ENCODE data around the gene DNAH17. TPM values are rescaled to one million over a fixed set of nuclear protein-coding genes. Genes with fewer than 3 reads are reported as not detected.

DNAH17 gene
- polyA plus RNA-seq, 3 donors = 0.01 to 0.51 (median 0.11) TPM

DNA sequence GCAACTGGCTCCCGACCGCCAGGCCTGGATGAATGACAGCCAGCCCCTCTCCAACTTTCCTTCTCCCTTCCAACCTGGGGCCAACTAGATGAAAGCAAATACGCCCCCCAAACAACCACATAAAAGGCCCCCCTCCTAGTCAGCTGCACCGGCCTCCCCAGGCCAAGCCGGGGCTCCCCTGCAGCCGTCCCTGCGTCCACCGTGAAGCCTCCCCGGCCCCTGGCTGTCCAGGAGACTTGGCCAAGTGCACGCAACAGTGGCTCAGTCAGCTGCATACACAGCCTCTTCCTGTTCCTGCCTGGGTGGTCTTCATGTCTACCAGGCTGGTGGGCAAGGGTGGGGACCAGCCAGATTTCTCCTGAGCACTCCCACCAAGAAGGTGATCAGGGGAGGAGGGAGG, 16.0 kb downstream of the DNAH17 start:
- Histone ChIP-seq H3K4me1 (ENCODE audit: control insufficient read depth in 1 of 2, insufficient read depth in 2 of 2, low read length in 2 of 2) (no peaks in the 10 kb centered on the region), H3K9ac (ENCODE audit: insufficient read depth, low read length, poor library complexity, severe bottlenecking) (no peak overlapping the region), H3K27ac (ENCODE audit: low read depth in 1 of 2, low read length in 2 of 2) (no peak overlapping the region), H3K4me2 (replicated peaks; ENCODE audit: extremely low read depth, low read length, poor library complexity, severe bottlenecking) (no peak overlapping the region), H3K27me3 (ENCODE audit: control insufficient read depth in 2 of 2, insufficient read depth in 2 of 2, low read length in 2 of 2) (no peaks in the 10 kb centered on the region), H3K36me3 (replicated peaks in 1 of 2; ENCODE audit: control insufficient read depth in 1 of 2, insufficient read depth in 2 of 2, low read length in 2 of 2) (no peaks in the 10 kb centered on the region), H3K79me2 (ENCODE audit: insufficient read depth, low read length) (no peaks in the 10 kb centered on the region), H3K9me3 (replicated peaks in 1 of 2; ENCODE audit: control insufficient read depth in 1 of 2, insufficient read depth in 1 of 2, low read length in 2 of 2) (no peaks in the 10 kb centered on the region), H3K4me3 (replicated peaks in 1 of 3; ENCODE audit: low read depth in 2 of 3, low read length in 3 of 3) (no peak overlapping the region), H4K20me1 (ENCODE audit: insufficient read depth, low read length) (no peaks in the 10 kb centered on the region), H2AFZ (ENCODE audit: insufficient read depth, low read depth, low read length, poor library complexity, severe bottlenecking) (no peak overlapping the region)
- no peak overlapping the region for H3K27ac Mint-ChIP-seq
- peaks cover 3 to 8% (median 3%) of the 10 kb centered on the region in 3 donors for H3K27me3 Mint-ChIP-seq (ENCODE audit: low read depth in 3 of 3)
- H3K4me1 Mint-ChIP-seq = no peaks in the 10 kb centered on the region
- WGBS (ENCODE audit: insufficient coverage) = 82% methylated on average over 9 of the region's 10 CpGs
- TF ChIP-seq, protein P1, sequence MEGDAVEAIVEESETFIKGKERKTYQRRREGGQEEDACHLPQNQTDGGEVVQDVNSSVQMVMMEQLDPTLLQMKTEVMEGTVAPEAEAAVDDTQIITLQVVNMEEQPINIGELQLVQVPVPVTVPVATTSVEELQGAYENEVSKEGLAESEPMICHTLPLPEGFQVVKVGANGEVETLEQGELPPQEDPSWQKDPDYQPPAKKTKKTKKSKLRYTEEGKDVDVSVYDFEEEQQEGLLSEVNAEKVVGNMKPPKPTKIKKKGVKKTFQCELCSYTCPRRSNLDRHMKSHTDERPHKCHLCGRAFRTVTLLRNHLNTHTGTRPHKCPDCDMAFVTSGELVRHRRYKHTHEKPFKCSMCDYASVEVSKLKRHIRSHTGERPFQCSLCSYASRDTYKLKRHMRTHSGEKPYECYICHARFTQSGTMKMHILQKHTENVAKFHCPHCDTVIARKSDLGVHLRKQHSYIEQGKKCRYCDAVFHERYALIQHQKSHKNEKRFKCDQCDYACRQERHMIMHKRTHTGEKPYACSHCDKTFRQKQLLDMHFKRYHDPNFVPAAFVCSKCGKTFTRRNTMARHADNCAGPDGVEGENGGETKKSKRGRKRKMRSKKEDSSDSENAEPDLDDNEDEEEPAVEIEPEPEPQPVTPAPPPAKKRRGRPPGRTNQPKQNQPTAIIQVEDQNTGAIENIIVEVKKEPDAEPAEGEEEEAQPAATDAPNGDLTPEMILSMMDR (IDR thresholded peaks at IDR 0.05) = no peak
- intact Hi-C loops (cut with micrococcal nuclease) = no loop called here
- H3K4me3 Mint-ChIP-seq = no peak overlapping the region
- H3K36me3 Mint-ChIP-seq = no peaks in the 10 kb centered on the region
- peaks cover 0 to 6% (median 0%) of the 10 kb centered on the region in 7 donors for H3K9me3 Mint-ChIP-seq
- DNase-seq = no peak

DNA sequence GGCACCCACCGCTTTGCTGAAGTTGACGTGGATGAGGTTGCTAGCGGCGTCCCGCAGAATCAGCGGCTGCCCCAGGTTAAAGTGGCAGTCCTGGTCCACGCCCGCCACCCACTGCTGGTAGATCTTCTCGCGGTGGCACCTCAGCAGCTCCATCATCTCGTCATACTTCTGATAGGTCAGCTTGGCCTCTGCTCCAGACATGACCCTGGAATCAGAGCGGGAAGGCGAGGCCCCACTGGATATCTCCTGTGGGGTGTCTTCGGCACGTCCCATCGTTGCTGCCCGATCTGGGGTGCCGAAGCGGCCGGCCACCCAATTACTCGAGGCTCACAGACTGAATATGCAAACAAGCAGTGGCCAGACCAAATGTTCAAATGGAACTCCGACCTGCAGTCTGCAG, 16.5 kb downstream of the DNAH17 start:
- Histone ChIP-seq H3K79me2 (ENCODE audit: insufficient read depth, low read length) (no peaks in the 10 kb centered on the region), H3K4me3 (replicated peaks in 1 of 3; ENCODE audit: low read depth in 2 of 3, low read length in 3 of 3) (no peak overlapping the region), H3K27me3 (ENCODE audit: control insufficient read depth in 2 of 2, insufficient read depth in 2 of 2, low read length in 2 of 2) (no peaks in the 10 kb centered on the region), H3K9me3 (replicated peaks in 1 of 2; ENCODE audit: control insufficient read depth in 1 of 2, insufficient read depth in 1 of 2, low read length in 2 of 2) (no peaks in the 10 kb centered on the region), H3K36me3 (replicated peaks in 1 of 2; ENCODE audit: control insufficient read depth in 1 of 2, insufficient read depth in 2 of 2, low read length in 2 of 2) (no peaks in the 10 kb centered on the region), H4K20me1 (ENCODE audit: insufficient read depth, low read length) (no peaks in the 10 kb centered on the region), H3K4me1 (ENCODE audit: control insufficient read depth in 1 of 2, insufficient read depth in 2 of 2, low read length in 2 of 2) (no peaks in the 10 kb centered on the region), H3K4me2 (replicated peaks; ENCODE audit: extremely low read depth, low read length, poor library complexity, severe bottlenecking) (no peak overlapping the region), H2AFZ (ENCODE audit: insufficient read depth, low read depth, low read length, poor library complexity, severe bottlenecking) (no peak overlapping the region), H3K9ac (ENCODE audit: insufficient read depth, low read length, poor library complexity, severe bottlenecking) (no peak overlapping the region), H3K27ac (ENCODE audit: low read depth in 1 of 2, low read length in 2 of 2) (no peak overlapping the region)
- Mint-ChIP-seq H3K27ac (no peak overlapping the region), H3K27me3 (ENCODE audit: low read depth in 3 of 3) (peaks cover 3 to 7% (median 3%) of the 10 kb centered on the region in 3 donors), H3K36me3 (no peaks in the 10 kb centered on the region), H3K9me3 (peaks cover 0 to 6% (median 0%) of the 10 kb centered on the region in 7 donors), H3K4me1 (no peaks in the 10 kb centered on the region), H3K4me3 (no peak overlapping the region)
- no peak for DNase-seq
- TF ChIP-seq, protein P1 (IDR thresholded peaks at IDR 0.05) = no peak
- 97% methylated on average over 22 of the region's 22 CpGs for WGBS (ENCODE audit: insufficient coverage)
- intact Hi-C loops (cut with micrococcal nuclease) = no loop called here

All from CD14-positive monocyte (primary cell).